ENCODE results near the gene NEK7.

Gene NEK7

DNA sequence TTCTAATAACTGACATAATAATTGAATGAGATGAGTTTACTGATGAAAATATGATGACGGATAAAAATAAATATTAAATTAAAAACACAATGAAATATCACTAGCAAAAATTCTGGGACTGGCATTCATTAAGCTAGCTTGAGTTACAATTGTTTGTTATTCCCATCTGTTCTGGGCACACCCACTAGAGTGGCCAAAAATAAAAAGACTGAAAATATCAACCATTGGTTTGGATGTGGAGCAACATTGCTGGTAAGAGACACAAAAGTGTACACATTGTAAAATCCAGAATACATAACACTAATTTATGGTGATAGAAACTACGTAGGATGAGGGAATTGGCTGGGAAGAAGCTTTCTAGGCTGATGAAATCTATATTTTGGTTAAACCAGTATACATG, 9.6 kb upstream of the NEK7 start:
- no peak for DNase-seq (ENCODE audit: low spot score)

DNA sequence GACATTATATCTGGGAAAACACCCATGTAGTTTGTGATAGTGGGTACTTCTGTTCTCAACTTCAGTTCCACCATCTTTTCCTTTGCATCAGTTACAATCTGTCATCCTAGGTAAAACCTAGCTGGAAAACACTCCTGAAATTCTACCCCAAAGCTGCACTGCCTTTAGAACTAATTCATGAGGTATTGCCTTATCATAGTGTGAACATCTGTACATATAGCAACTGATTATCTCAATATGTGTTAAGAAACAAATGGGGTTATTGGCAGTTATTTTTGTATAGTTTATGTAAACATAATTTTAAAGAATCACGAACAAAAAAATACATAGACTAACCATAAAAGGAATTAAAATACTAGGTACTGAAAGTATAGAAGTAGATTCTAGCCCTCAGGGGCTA, 6.4 kb upstream of the NEK7 start:
- DNase-seq (ENCODE audit: low spot score), result no peak

DNA sequence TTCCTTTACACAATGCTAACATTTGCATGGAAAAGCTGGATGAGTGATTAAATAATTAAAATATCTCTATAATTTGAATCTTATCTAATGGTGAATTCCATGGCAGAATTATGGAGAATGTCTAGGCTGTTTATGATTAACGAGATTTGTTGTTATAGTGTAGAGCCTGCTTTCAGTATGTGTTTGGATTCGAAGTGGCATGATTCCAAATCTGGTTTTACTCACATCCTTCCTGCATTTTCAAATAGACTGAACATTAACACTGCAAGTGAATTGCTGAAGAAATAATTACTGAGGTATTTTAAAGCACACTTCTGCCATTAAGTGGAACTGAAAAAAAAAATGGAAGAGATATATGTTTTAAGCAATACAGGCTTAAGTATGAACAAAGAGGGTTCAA, 5.1 kb upstream of the NEK7 start:
- no peak for DNase-seq (ENCODE audit: low spot score)

DNA sequence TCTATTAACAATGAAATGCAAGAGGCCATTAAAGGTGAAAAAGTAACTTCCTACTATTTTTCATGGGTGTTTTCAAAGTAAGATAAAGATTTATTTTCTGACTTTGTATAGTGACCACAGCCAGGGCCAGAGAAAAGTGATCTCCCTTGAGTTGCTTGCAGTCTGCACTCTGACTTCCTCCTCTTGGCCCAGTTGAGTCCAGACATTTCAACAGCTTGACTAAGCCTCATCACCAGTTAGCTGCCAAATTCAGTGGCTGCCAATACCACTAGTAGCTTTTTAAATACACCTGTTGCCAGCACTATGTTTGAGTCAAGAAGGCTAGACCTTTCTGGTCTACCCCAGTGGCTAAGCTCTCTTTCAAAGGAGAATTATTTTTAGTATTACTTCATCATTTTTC, 3.7 kb upstream of the NEK7 start:
- DNase-seq (ENCODE audit: low spot score), result peak; percentile 40

DNA sequence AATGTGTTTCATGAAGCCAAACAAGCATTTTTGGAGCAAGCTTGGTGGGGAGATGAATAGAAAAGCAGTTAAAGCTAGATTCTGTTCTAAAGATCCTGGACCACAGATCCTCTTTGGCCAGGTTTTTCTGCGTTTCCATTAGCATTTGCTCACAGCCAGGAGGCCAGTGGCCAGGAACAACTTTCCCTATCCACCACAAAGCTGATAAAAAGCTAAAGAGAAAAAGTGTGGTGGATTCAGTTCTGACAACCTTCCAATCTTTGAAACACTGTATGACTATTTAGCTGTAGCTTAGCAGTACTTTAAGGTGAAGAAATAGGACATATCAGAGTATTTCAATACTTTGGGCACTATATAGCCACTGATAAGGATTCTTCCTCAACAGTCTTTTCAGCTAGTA, 3.0 kb upstream of the NEK7 start:
- no peak for DNase-seq (ENCODE audit: low spot score)

DNA sequence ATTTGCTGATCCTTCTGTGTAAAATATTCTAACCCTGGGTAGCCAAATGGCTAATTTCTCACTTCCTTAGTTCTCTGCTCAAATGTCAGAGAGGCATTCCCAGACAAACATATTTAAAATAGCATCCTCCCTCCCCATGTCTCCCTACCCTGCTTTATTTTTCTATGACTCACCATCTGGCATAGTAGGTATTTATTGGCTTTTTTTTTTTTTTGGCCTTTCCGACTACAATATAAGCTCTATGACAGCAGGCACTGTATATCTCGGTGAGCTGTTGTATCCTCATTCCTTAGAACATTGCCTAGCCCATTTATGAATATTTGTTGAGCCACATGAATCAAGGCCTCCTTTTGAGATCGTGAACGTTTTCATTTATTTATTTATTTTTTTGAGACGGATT, 1.5 kb upstream of the NEK7 start:
- peak; percentile 25 for DNase-seq (ENCODE audit: low spot score)

DNA sequence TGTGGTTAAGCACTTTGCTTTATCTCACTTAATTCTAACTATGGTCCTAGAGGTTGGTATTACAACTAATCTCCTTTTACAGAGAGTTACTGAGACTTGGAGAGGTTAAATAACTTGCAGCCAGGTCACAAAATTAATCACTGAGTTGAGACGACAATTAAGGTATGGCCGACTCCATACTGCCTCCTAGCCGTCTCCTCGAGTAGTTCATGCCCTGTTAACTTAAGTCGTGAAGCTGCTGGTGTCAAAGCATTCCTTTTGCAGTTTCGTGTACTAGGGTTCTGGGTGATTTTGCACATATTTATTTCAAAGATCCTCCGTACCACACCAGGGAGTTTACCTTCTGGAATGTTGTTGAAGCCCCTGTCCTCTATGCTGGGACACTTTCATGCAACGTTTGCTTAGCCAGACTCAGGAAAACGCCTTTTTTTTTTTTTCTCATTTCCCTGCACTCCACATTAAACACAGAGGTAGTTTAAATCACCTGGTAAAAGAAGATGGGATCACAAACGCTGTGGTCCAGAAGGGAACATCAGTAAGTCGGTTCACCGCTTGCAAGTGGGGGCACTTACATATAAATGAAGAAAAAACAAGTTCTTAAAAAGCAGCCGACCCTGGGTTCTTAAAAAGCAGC, 570 bp upstream of the NEK7 start:
- peak; percentile 66 for DNase-seq (ENCODE audit: low spot score)

DNA sequence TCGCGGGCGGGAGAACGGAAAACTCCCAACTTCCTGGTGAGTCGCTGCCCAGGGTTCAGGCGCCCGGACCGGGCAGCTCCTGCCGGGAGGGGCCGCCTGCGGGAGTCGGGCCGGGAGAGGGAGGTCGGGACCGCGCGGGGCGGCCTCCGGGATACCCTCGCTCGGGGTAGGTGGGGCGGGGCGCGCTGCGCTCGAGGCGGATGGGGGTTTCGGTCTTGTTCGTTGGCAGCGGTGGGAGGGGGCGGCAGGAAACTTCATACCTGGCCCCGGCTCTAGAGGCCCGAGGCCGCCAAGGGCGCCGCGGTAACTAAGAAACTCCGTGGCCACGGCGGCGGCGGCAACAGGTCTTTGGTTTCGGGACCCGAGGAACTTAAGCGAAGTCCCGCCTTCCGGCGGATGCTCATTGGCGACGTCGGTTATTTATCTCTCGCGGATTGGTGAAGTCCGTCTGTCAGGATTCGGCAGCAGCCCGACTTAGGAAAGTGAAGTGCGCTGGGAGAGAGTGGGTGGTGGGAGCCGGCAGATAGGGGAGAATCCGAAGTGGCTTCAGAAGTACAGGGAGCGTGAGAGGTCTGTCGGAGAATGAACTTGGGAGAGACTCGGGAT, 546 bp downstream of the NEK7 start:
- DNase-seq (ENCODE audit: low spot score), result peak; percentile 87

DNA sequence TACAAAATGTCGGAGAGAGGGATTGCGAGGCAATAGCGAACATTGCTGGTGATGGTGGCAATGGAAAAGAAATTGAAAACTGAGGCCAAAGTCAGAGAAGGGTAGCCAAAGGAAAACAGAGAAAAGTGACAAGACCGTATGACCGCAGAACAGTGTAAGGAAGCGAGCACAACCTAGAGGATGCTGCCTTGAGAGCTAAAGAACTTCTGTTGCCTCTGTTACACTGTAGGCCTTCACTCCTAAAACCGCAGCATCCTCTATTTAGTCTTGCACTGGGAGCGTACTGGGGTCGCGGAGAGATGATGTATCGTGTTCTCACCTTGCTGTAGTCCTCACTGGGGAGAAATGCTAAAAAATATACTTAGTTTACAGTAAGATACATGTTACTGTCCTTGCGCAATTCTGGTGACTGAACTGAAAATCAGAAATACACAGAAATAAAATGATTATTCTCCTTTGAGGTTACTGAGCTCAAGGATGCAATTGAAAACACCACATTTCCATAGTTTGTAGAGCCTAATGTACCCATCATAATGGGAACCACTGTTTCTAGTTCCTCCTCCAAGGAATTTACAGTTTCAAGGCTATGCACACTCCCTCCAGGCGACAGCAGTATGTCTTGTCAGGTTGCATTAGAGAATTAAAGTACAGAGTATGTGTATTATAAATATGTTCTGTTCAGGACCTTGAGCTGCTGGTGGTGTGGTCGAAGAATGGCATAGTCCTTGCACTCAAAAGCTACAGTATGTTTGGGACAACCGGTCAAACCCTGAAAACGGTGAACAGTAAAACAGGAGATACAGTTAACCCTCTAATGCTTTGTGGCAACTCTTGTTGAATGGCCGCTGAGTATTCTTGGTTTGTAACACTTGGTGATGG, 1.3 kb downstream of the NEK7 start:
- peak; percentile 12 for DNase-seq (ENCODE audit: low spot score)

DNA sequence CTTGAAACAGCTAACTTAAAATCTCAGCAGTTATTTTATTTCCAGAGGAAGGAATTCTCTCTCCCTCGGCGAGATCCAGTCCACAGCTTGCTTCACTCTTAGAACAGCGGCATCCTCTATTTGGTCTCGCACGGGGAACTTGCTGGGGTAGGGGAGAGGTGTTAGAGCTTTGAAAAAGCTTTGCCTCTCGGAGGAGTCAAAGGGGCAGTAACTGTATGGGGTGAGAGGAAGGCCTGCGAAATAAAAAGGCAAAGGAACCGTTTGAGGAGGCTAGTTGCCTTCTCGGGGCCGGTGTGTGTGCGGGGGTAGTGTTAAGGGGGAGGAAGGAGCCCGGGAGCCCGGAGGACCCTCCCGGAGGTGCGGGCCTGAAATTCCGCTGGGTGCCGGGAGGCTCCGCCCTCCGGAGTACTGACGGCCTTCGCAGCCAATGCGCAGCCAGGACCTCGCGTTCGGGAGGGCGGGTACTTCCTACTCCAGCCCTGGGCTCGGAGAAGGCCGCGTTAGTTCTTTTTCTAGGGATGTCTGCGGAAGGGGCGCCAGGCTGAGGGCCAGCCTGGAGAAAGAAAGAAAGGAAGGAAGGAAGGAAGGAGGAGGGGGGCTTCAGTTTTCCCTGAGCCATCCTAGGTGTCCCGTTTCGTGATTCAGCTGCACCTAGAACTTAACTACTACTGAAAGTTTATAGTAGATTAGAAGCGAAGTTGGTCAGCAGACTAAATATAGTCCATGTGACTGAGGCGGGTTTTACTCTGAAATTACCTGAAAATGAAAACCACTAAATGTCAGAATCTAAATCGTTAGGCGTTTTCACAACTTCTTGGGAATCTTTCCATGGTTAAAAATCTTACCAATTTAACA, 2.2 kb downstream of the NEK7 start:
- peak; percentile 94 for DNase-seq (ENCODE audit: low spot score)

DNA sequence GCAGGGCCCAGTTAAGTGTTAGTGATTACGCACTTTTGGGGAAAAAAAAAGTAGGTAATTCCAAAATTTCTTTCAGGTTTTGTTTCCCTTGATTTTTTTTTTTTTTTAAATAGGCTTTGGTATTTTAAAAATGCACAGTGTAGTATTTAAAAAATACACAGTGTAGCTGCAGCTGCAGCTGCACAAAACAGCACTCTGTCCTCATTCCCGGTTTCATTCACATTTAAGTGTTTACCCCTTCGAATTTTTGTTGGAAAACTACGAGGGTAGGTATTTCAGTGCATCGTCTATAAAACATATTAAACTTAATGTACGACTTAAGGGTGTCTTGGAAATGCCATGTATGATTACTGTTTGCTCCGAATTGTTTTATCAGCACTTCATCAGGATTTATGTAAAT, 3.4 kb downstream of the NEK7 start:
- no peak for DNase-seq (ENCODE audit: low spot score)

DNA sequence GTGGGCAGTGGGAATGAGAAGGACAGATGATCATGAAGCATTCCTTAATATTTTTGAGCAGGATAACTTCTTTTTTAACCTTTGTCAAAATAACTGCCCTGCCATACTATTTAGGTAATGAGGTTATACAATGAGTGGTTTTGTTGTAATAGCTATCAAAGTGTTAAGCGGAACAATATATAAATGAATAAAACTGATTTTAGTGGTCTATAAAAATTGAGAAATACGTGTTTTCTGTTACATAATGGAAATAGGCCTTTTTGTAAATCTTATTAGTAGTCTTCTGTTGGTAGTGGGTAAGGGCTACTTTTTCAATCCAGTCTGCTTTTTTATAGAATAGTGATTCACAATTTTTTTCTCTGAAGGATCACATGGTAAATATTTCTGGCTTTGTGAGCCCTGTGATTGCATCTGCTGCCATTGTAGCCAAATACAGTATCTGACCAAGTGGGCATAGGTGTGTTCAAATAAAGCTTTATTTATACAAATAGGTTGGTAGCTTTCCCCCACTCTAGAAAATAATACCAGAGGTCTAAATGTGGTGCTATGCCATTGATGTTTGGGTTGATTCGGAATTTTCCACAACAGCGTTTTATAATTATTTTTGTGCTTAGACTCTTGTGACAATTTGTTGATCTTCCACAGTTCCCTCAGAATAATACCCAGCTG, 4.3 kb downstream of the NEK7 start:
- no peak for DNase-seq (ENCODE audit: low spot score)

DNA sequence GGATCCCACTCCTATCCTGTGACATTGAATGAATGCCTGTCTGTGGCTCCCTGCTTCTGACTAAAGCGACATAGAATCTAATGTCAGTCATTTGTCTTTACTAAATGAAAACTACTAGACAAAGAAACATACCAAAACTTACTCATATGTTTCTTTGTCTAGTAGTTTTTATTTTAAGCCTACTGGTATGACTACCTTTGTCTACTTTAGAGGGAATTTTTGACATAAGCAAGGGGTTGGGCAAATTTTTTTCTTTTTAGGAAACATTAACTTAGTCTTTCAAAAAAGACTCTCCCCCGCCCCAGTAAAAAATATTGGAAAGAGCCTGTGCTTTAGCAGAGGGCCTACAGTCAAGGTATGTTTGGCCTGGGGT, 4.9 kb downstream of the NEK7 start:
- DNase-seq (ENCODE audit: low spot score), result no peak

DNA sequence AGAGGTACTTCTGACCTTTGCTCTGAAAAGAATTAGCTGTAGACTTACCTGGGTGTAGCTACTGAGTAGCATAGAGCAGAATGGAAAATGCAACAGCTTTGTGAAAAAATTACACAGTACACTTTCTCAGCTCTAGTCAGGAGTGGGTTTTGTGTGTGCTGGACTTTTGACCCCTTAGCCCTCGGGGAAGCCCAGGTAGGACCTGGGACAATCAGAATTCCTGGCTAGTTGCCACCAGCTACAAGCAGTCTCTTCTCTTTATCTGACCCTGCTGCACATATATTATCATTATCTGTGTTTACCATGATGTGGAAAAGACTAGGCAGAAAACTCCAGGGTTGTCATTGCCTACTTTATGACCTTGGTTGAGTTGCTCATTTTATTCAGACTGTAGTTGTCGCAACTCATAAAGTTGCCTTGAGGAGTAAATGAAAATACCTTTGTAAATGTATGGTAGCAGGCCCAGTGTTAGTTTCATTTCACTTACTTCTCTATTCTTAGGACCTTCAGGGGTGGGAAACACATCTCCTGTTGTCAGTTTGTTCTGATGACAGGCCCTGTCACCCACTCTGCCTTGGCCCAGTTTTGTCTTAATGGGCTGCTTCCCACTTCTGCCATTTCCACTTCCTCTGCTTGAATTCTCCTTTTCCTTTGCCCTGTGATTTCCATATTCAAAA, 5.4 kb downstream of the NEK7 start:
- DNase-seq (ENCODE audit: low spot score), result no peak

DNA sequence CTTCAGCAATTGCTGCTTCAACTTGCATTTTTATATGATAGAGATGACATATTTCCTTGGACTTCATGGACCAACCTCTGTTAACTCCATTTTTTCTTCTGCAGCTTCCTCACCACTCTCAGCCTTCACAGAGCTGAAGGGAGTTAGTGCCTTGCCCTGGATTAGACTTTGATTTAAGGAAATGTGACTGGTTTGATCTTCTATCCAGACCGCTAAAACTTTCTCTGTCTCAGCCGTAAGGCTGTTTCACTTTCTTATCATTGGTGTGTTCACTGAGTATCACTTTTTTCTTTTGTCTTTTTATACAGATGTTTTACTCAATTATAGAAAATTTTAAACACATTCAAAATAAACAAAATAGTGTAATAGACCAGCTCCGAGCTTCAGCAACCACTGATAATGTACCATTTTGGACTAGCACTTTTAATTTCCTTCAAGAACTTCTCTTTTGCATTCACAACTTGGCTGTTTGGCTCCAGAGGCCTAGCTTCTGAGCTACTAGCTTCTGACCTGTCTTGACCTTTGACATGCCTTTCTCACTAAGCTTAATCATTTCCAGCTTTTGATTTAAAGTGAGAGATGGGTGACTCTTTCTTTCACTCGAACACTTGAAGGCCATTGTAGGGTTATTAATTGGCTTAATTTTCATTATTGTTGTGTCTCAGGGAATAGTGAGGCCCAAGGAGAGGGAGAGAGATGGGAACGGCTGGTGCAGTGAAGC, 9.3 kb downstream of the NEK7 start:
- no peak for DNase-seq (ENCODE audit: low spot score)

DNA sequence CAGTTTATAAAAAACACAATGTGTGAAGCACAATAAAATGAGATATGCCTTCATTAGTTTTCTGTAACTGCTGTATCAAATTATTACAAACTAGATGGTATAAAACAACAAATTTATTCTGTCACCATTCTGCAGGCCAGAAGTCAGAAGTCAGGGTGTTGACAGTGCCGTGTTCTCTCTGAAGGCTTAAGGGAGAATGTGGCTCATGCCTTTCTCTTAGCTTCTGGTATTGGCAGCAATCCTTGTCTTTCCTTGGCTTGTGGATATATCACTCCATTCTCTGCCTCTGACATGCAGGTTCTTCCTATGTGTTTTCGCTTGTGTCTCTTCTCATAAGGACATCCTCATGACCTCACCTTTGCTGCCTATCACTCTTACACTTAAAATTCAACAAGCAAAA, 10.1 kb downstream of the NEK7 start:
- DNase-seq (ENCODE audit: low spot score), result no peak

DNA sequence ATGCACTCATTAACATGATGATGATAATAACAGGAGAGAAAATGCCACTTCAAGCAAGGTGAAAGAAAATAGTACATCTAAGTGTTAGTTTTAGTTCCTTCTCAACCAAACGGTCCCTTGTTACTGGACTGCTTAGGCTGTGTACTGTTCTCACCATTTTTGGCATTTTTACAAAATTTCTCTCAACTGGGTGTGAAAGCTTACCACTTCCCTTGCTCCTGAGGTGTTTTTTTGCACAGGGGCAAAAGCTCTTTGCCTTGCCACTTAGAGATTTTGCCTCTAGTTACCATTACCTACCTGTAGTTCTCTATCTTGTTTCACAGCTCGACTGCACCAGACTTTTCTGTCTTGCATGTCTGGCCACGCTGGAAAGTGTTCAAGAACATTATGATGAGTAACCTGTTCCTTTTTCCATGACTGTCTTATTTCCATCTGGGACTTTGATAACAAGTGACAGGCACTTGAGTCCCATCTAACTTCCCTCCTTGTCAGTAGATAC, 10.7 kb downstream of the NEK7 start:
- DNase-seq (ENCODE audit: low spot score), result no peak

DNA sequence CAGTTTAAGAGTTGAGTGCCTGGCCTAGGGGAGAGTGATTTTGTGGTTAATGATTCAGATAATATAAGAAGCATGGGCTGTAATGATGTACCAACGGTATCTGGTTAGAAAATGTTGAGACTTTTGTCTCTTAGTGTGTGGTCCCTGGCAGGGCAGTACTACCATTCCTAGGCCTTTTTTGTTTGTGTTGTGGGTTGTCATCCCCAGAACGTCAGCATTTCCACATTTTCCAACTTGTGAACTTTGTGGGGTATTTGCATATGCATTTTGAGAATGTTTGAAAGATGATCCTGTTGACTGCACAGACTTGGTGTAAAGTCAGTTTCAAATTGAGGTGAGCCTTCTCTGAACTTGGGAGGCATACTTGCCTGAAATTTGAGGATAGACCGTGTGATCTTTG, 11.4 kb downstream of the NEK7 start:
- peak; percentile 25 for DNase-seq (ENCODE audit: low spot score)

DNA sequence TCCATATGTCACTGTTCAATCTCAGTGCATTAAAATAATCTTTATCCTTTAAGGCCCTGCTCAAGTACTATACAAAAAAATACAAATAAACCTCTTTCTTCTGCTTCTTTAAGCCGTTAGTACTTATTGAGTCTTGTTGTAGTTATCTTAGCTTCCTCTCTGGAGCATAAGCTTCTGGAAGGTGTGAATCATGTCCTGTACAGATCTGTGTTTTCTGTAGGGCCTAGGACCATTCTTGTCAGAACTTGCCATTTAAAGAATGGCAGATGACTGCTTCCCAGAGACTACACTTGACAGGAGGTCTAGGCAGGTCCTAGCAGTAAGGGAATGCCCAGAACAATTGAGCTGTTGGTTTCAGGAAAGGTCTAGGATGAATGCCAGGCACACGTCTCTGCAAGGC, 12.9 kb downstream of the NEK7 start:
- DNase-seq (ENCODE audit: low spot score), result no peak

All from AG08396 (cell line).